CD4-positive, alpha-beta T cell treated with Interleukin-2 at 100 ng/mL for 4 hours (primary cell): Measurements from ENCODE around the gene MOAP1.
"Not testable (repeated sequence)": the region's sequence is repeated elsewhere in the genome, so short reads cannot be mapped to it uniquely, and the experiment has no call there.

Source experiments
- DNase-seq: peaks from one replicate; pipeline ENCODE4 v3.0.0-alpha.2; 2020; ENCODE audit warnings: low spot score

The MOAP1 gene

GRCh38 chr14:93184391-93185348, at the start of gene MOAP1, which contains the start of gene LYSET:
MOAP1 (minus strand) TSS chr14:93184897; CDS start chr14:93184242, 655 bp downstream.
LYSET (plus strand) TSS chr14:93185317; CDS start chr14:93185406, 89 bp downstream.
- DNase-seq: peak; percentile 91

GRCh38 chr14:93233078-93233477, 48.4 kb upstream of the MOAP1 start:
- not testable (repeated sequence) for DNase-seq

- no peak for DNase-seq
Observed at GRCh38 chr14:93232159-93232558, 47.5 kb upstream of the MOAP1 start.

- DNase-seq: no peak
Observed at GRCh38 chr14:93231129-93231979, 46.7 kb upstream of the MOAP1 start.

- DNase-seq: no peak
Observed at GRCh38 chr14:93230539-93230938, 45.8 kb upstream of the MOAP1 start.

- DNase-seq: no peak
Observed at GRCh38 chr14:93228550-93228949, 43.9 kb upstream of the MOAP1 start.

- no peak for DNase-seq
Observed at GRCh38 chr14:93223565-93223964, 38.9 kb upstream of the MOAP1 start.

- no peak for DNase-seq
Observed at GRCh38 chr14:93220509-93220908, 35.8 kb upstream of the MOAP1 start.

GRCh38 chr14:93219103-93219726, 34.5 kb upstream of the MOAP1 start:
- peak; percentile 61 for DNase-seq

- DNase-seq: no peak
Observed at GRCh38 chr14:93214598-93214997, 29.9 kb upstream of the MOAP1 start.

- DNase-seq: no peak
Observed at GRCh38 chr14:93212432-93212831, 27.7 kb upstream of the MOAP1 start.

GRCh38 chr14:93207468-93208308, 23.0 kb upstream of the MOAP1 start:
- peak; percentile 10 for DNase-seq

GRCh38 chr14:93206793-93207467, 22.2 kb upstream of the MOAP1 start, which contains the start of the genes GON7 and UBR7:
GON7 (minus strand) TSS chr14:93207065; CDS start chr14:93207037, 28 bp downstream.
UBR7 (plus strand) TSS chr14:93207256; CDS start chr14:93207292, 36 bp downstream.
- DNase-seq: peak; percentile 86

- no peak for DNase-seq
Observed at GRCh38 chr14:93201155-93201704, 16.5 kb upstream of the MOAP1 start.

GRCh38 chr14:93200553-93200952, 15.9 kb upstream of the MOAP1 start:
- DNase-seq: no peak

- no peak for DNase-seq
Observed at GRCh38 chr14:93199031-93199430, 14.3 kb upstream of the MOAP1 start.

GRCh38 chr14:93195316-93195999, 10.8 kb upstream of the MOAP1 start:
- no peak for DNase-seq

- no peak for DNase-seq
Observed at GRCh38 chr14:93186956-93187355, 2.3 kb upstream of the MOAP1 start.

- DNase-seq: no peak
Observed at GRCh38 chr14:93186466-93186865, 1.8 kb upstream of the MOAP1 start.

GRCh38 chr14:93185349-93185720, 638 bp upstream of the MOAP1 start:
- no peak for DNase-seq
